A549 (cell line): ENCODE data around the gene ENOX2. TPM values are rescaled to one million over a fixed set of nuclear protein-coding genes. Genes with fewer than 3 reads are reported as not detected.

Experiments
- ATAC-seq, 2 experiments: fragments of 200-7000 bp in 1 of 2; fragments of >200 bp in 1 of 2; cut with Nextera tagmentation in 1 of 2; cut with Tn5 transposase in 1 of 2; 3 replicates each; pipeline versions ENCODE4 v1.8.0 to v1.9.1; 2018 to 2020; ENCODE audit warnings: mild to moderate bottlenecking in 1 of 2, moderate library complexity in 1 of 2
- CTCF ChIA-PET: fragments of 300-600 bp; sonication (Branson Sonifier 250); formaldehyde crosslinking; extraction: SDS; loops from one replicate; lab custom pipeline; 2021; ENCODE audit warnings: antibody characterized with exemption, inconsistent platforms; lab: Yijun Ruan, JAX
- POLR2A ChIA-PET: fragments of 350-600 bp; formaldehyde crosslinking; extraction: SDS; loops from one replicate; lab custom pipeline; 2021; ENCODE audit warnings: antibody characterized with exemption, inconsistent platforms; lab: Yijun Ruan, JAX
- DNase-seq, 2 experiments: peaks; one replicate each; pipeline versions ENCODE4 v3.0.0 to v3.0.0-alpha.2; 2011 to 2016; ENCODE audit warnings: low read depth in 1 of 2, low spot score in 1 of 2
- FAIRE-seq: peaks from 2 replicates; lab custom pipeline; 2011; peaks lifted over from hg19 to GRCh38; lab: Jason Lieb, UNC
- H3K27ac ChIP-seq, 2 experiments: fragments of >200 bp; sonication (Bioruptor Twin); formaldehyde crosslinking; 3 replicates each; pipeline ENCODE4 v1.5.1; 2016 to 2017
- H3K4me1 ChIP-seq: fragments of >200 bp; sonication (Bioruptor Twin); formaldehyde crosslinking; 3 replicates; pipeline ENCODE4 v1.6.1; 2016
- H3K4me2 ChIP-seq: fragments of >200 bp; sonication (Bioruptor Twin); formaldehyde crosslinking; 3 replicates; pipeline ENCODE4 v1.6.1; 2016
- H3K4me3 ChIP-seq: fragments of >200 bp; sonication (Bioruptor Twin); formaldehyde crosslinking; 3 replicates; pipeline ENCODE4 v1.5.1; 2016
- H3K9me3 ChIP-seq: fragments of >200 bp; sonication (Bioruptor Twin); formaldehyde crosslinking; 3 replicates; pipeline ENCODE4 v1.6.1; 2016
- BCL3 ChIP-seq: fragments of >200 bp; sonication (Bioruptor Twin); formaldehyde crosslinking; IDR thresholded peaks from 3 replicates; pipeline ENCODE4 v1.6.1; 2016
- CBX8 ChIP-seq: fragments of 200-600 bp; sonication (generic); IDR thresholded peaks from 2 replicates; pipeline ENCODE4 v1.6.1; 2016
- CHD2 ChIP-seq: fragments of 150-350 bp; IDR thresholded peaks from 2 replicates; pipeline ENCODE4 v1.6.1; 2014; ENCODE audit warnings: low read length; ENCODE audit not compliant: partially characterized antibody
- CTCF ChIP-seq: fragments of >200 bp; sonication (Bioruptor Twin); formaldehyde crosslinking; IDR thresholded peaks from 3 replicates; pipeline ENCODE4 v1.5.1; 2016
- EP300 ChIP-seq, 2 experiments: fragments of >200 bp; sonication (Bioruptor Twin); formaldehyde crosslinking; IDR thresholded peaks; 2 replicates in 1 of 2; 3 replicates in 1 of 2; pipeline ENCODE4 v1.6.1; 2016 to 2017
- FOSL2 ChIP-seq, 2 experiments: fragments of 450-650 bp in 1 of 2; fragments of >200 bp in 1 of 2; sonication (Bioruptor Twin) in 1 of 2; formaldehyde crosslinking; IDR thresholded peaks; 2 replicates each; pipeline versions ENCODE4 v1.5.0 to v1.6.1; 2016 to 2020; ENCODE audit warnings: mild to moderate bottlenecking in 1 of 2, moderate library complexity in 1 of 2
- FOXS1 ChIP-seq: fragments of 250-450 bp; sonication (Bioruptor Pico); IDR thresholded peaks from 2 replicates; pipeline ENCODE4 v1.5.0; 2020; ENCODE audit warnings: mild to moderate bottlenecking, moderate library complexity
- GATA3 ChIP-seq: IDR thresholded peaks from 2 replicates; pipeline ENCODE4 v1.6.1; 2012; ENCODE audit warnings: borderline replicate concordance
- HDAC2 ChIP-seq: fragments of 200-600 bp; sonication (generic); IDR thresholded peaks from 2 replicates; pipeline ENCODE4 v1.6.1; 2016
- KDM5A ChIP-seq: fragments of 200-600 bp; sonication (generic); IDR thresholded peaks from 2 replicates; pipeline ENCODE4 v1.6.1; 2016; ENCODE audit warnings: antibody characterized with exemption, mild to moderate bottlenecking
- MAX ChIP-seq: IDR thresholded peaks from 2 replicates; pipeline ENCODE4 v1.6.1; 2012
- PBX3 ChIP-seq: IDR thresholded peaks from 2 replicates; pipeline ENCODE4 v1.6.1; 2012
- POLR2A ChIP-seq: IDR thresholded peaks from 2 replicates; pipeline ENCODE4 v1.6.1; 2012; ENCODE audit warnings: mild to moderate bottlenecking, low read length
- RARB ChIP-seq: fragments of 250-450 bp; sonication (Bioruptor Pico); IDR thresholded peaks from 2 replicates; pipeline ENCODE4 v1.8.0; 2021; ENCODE audit warnings: mild to moderate bottlenecking, moderate library complexity
- RCOR1 ChIP-seq: fragments of 150-350 bp; IDR thresholded peaks from 2 replicates; pipeline ENCODE4 v1.6.1; 2014; ENCODE audit warnings: antibody characterized with exemption, low read length, low read depth
- USF2 ChIP-seq: fragments of 450-650 bp; IDR thresholded peaks from 2 replicates; pipeline ENCODE4 v1.6.1; 2014; ENCODE audit warnings: antibody characterized with exemption
- ZNF302 ChIP-seq: fragments of 250-450 bp; sonication (Bioruptor Pico); IDR thresholded peaks from 2 replicates; pipeline ENCODE4 v1.9.0; 2021; ENCODE audit warnings: inconsistent platforms, mild to moderate bottlenecking, moderate library complexity
- WGBS: methylation state at CpG from one replicate; pipeline ENCODE4 v1.1.6; 2017; ENCODE audit errors: missing lambda C conversion rate; 5-methylcytosine and 5-hydroxymethylcytosine counted together
- polyA plus RNA-seq, 4 experiments: library from polyadenylated mRNA; depleted of rRNA in 3 of 4; stranded (reverse); fragments of >200 nt; fragmentation: RNase III in 1 of 4; extraction: RNeasy Plus Mini Kit Qiagen cat#74134 plus additional on column Dnase treatment in 1 of 4; gene quantifications; 2 replicates in 3 of 4; 3 replicates in 1 of 4; pipeline ENCODE4 v1.2.3, GENCODE V29; 2011 to 2017

ENOX2 gene
- polyA plus RNA-seq, 2 of the 4 experiments (the other 2 are of a cell fraction), result 10.3 to 35.5 TPM

GRCh38 chrX:130705591-130705990 is 197.4 kb downstream of the ENOX2 start:
- DNase-seq, result peak in 1 of 2 experiments; percentile 1
- no peak overlapping the region for H3K4me3 ChIP-seq
- WGBS, result 83% methylated on average over 3 of the region's 3 CpGs
- no peak for FAIRE-seq
- H3K27ac ChIP-seq, result no peak overlapping the region
- no peaks in the 10 kb centered on the region for H3K9me3 ChIP-seq
- peaks cover 19% of the 10 kb centered on the region for H3K4me1 ChIP-seq
- H3K4me2 ChIP-seq, result no peak overlapping the region
- POLR2A ChIA-PET, result no interaction called here
- CTCF ChIA-PET, result no interaction called here
- ATAC-seq, result peak in 1 of 2 experiments; percentile 43; a peak in 1 of 6 replicates
- TF ChIP-seq CHD2, result no peak
- no peak for TF ChIP-seq HDAC2

- ATAC-seq (peak; percentile 66 to 79; a peak in 5 of 6 replicates), FAIRE-seq (no peak), DNase-seq (peak in 1 of 2 experiments; percentile 17)
- Histone ChIP-seq H3K4me2 (peak overlapping the region; percentile 74), H3K27ac (peak overlapping the region in 1 of 2 experiments; percentile 72; a peak in 3 of 6 replicates)
- ChIA-PET CTCF (interaction anchor here (1.2 kb wide), 1 partner anchor 12 kb away, joined by 3 read pairs; no protein-coding TSS in a partner anchor), POLR2A (no interaction called here)
- WGBS, result 24% methylated on average over 4 of the region's 4 CpGs
- TF ChIP-seq KDM5A (no peak), MAX (no peak), PBX3 (no peak), FOSL2 (IDR thresholded peaks at IDR 0.05) (no peak), FOSL2 (CRISPR knock-in tag; IDR thresholded peaks at IDR 0.05) (peak; percentile 12; the same call in 1 of the 2 replicates), ZNF302 (no peak)
- TF ChIP-seq, all 56 proteins: peak for 1
- H3K9me3 ChIP-seq, result no peaks in the 10 kb centered on the region
- H3K4me1 ChIP-seq, result peaks cover 19% of the 10 kb centered on the region
- H3K4me3 ChIP-seq, result no peak overlapping the region
Observed at GRCh38 chrX:130704053-130705038, 198.7 kb downstream of the ENOX2 start.

GRCh38 chrX:130702867-130703707 is 199.9 kb downstream of the ENOX2 start:
- no peak overlapping the region for H3K4me3 ChIP-seq
- DNase-seq, result no peak
- 86% methylated on average over 6 of the region's 6 CpGs for WGBS
- ChIA-PET POLR2A (no interaction called here), CTCF (interaction anchor here (1.2 kb wide), 1 partner anchor 13 kb away, joined by 3 read pairs; no protein-coding TSS in a partner anchor)
- no peak overlapping the region for H3K27ac ChIP-seq
- H3K4me1 ChIP-seq, result peaks cover 19% of the 10 kb centered on the region
- no peak overlapping the region; the same call in 2 of the 3 replicates for H3K4me2 ChIP-seq
- ATAC-seq, result no peak
- FAIRE-seq, result no peak
- no peaks in the 10 kb centered on the region for H3K9me3 ChIP-seq
- TF ChIP-seq EP300 (IDR thresholded peaks at IDR 0.05), result no peak
- no peak for TF ChIP-seq CBX8
- no peak for TF ChIP-seq GATA3
- TF ChIP-seq CTCF, result no peak
- TF ChIP-seq FOXS1 (CRISPR knock-in tag), result no peak
- no peak for TF ChIP-seq RARB (CRISPR knock-in tag)
- TF ChIP-seq POLR2A, result no peak
- TF ChIP-seq USF2, result no peak
- no peak for TF ChIP-seq RCOR1
- TF ChIP-seq BCL3, result no peak
